SKM-1 (cell line): ENCODE results near the gene LMF2.

Experiments
- DNase-seq: peaks from one replicate; lab custom pipeline; 2025; ENCODE audit not compliant: unreplicated experiment; lab: John Stamatoyannopoulos, UW

The LMF2 gene

DNA sequence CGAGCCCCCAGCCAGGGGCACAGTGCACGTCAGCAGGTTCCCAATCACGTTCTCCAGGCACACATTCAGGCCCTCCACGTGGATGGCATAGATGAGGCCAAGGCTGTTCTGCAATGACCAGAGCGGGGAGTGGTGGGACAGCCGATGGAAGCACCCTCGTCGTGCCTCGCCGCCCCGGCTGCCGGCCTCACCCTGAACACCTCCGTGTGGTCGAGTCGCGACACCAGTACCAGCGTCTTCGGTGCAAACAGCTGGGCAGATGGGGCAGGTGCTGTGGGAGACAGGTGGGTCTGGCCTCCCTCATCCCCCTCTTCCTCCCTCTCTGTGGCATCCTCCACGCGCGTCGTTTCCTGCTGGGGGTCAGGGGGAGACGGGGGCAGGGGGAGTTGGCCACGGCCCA lies 40.2 kb downstream of the LMF2 start:
- DNase-seq = no peak

DNA sequence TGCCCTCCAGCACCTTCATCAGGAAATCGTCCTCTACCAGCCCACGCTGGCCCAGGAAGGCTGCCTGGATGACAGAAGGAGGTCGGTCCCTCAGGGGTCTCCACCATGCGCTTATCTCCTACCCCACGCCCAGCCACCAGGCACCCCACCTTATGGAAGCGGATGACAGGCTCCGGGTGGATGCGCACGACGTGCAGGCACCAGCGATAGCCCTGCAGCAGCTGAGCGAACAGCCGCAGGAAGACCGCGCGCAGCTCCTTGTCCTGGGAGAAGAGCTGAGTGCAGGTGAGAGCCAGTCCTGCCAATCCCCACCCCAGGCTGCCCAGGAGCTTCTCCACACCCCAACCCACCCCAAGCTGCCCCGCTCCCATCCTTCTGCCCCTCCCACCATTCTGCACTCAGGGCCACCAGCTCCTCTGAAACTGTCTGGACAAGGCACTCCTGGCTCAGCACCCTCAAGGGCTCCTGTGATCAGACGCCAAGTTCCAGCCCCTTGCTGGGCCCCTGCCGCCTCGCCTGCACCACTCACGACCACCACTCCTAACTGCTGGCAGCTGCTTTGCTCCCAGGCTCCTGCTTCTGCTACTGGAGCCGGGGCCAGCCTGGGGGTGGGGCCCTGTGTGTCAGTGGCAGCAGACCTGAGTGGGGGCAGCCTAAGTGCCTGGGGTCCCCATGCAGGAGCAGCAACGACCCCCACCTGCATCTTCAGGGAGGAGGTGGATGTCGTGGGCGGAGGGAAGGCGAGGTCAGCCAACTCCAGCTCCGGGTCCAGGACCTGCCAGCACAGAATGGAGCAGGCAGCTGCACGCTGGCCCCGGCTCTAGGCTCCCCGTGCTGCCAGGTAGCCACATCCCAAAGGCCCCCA lies 42.2 kb downstream of the LMF2 start:
- DNase-seq = no peak

DNA sequence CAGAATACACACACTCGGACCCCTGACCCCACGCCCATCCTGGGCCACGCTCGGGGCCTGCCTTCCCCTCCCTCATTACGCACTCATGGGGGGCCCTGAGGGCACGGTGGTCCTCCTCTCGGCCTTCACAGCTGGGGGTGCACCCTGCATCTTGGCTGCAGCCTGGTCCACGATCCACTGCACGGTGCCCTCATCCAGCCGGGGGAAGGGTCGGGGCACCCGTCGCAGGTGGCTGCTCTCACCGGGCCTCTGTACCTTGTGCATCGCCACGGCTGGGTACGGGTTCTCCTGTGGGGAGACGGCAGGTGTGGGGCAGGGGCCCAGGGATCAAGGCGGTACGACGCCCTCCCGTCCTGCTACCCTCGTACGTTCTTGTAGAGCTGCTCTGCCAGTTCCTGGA lies 43.1 kb downstream of the LMF2 start:
- no peak for DNase-seq

DNA sequence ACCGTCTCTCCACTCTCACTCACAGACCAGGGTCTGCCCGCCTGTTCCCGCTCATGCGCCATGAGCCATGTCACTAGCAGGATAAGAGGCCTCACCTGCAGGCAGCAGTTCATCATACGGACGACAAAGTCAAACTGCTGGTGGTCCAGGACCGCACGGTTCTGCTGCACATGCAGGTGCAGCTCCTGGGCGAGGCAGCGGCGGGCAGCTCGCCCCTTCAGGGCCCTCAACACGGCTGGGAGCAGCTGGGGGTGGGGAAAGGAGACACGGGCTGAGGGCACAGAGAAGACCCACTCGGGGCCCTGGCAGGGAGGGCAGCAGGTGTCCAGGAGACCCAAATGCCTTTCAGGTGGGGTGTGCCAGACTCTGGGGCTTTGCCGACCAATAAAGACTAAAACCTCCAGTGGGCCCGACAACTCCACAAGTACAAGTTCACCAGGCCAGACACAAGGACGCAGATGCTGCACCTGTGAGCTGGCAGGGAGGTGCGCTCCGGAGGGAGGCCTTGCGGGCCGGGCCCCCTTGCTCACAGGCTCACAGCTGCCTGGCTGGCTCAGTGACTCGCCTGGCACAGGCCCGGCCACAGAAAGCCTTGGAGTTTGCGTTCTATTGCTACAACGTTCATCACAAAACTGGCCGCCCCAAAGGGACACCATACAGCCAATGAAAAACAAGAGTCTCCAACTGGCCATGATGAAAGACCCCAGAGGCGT lies 44.2 kb downstream of the LMF2 start:
- DNase-seq = no peak

DNA sequence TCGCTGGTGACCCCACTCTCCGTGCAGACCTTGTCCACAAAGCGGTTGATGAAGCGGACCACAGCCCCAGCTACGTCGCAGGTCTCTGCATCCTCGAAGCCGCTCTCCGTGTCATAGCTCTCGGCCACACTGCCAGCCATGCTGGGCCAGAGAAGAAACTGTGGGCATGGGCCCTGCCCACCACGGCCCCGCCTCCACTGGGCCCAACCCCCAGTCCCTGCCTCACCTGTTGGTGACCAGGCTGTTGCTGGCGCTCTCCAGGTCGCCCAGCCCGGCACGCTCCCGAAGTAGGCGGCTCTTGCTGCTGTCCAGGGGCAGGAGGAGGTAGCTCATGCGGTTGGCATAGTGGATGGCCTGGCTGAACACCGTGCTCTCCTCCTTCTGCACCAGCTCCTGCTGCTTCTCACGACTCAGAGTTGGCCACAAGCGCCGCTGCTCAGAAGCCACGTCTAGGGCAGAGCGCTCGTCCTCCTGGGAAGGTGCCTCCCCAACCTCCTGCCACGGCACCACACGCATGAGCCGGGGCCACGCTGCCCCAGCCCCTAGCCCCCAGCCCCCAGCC lies 45.4 kb downstream of the LMF2 start:
- no peak for DNase-seq

DNA sequence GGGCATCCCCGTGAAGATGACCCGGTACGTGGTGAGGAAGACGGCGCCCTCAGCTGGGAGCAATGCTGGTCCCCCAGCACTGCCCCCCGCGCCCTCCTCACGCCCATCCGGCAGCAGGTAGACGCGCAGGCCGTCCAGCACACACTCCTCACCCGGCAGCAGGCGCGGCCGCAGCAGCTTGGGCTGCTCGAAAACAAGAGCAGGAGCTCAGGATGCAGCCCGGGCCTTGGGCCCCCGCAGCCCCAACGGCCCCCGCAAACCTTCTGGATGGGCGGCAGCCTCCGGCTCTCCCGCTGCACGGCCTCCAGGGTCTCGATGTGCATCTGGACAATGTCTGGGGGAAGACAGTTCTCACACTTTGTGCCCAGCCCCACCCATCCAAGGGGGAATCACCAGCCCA lies 46.0 kb downstream of the LMF2 start:
- no peak for DNase-seq

DNA sequence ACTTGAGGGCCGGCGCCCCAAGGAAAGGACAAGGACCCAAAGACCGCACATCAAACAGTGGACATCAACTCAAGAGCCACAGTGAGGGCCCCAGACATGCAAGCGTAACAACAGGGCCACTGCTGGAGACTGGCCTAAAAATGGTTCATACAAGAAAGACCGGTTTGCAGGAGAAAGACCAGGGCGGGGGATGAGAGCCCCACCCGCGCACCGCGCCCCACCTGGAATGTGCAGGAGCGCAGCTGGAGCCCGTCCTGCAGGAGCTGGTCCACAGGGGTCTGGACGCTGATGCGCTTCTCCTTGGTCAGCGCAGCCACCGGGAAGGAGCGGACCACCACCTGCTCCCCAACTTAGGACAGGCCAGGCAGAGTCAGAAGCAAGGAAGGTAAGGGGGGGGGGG lies 46.6 kb downstream of the LMF2 start:
- no peak for DNase-seq

DNA sequence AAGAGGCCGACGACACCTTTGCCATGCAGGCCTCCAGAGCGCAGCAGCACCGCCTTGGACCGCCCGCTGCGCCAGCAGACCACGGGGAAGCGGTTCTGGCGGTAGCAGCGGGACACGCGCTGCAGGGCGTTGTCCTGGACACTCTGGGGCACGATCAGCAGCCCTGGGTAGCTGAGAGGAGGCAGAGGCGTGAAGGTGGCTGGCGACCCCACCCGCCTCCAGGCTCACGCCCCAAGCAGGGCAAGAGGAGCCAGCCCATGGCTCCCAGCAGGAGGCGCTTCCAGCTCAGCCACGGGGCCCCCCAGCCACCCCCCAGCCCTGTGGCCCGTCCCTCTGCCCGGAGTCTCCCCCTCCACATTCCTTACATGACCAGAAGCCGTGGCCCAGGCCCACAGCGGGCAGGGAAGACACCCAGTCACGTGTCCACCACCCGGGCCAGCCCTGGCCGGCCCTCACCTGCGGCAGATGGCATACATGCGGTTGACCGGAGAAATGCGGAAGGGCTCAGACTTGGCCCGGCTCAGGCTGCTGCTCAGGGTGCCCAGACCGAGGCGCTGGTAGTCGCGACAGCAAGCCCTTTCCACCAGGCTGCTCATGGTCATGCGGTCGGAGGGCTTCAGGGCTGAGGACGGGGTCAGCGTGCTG lies 47.9 kb downstream of the LMF2 start:
- no peak for DNase-seq

DNA sequence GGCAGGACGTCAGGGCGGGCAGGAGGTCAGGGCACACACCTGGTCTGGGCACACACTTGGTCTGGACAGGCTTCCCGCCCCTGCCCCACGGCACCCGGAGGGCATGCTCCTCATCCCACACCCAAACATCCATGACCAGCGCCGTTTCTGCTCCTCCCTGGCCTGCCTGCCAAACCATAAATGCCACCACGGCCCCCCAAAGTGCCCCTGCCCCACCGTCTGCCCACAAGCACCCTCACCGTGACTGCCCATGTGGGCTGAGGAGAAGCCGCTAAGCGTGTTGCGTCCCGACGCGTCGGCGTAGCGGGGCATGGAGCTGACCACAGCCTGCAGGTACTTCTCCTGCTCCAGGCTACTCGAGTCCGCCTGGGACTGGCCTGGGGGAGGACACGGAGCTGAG lies 48.5 kb downstream of the LMF2 start:
- DNase-seq = no peak

DNA sequence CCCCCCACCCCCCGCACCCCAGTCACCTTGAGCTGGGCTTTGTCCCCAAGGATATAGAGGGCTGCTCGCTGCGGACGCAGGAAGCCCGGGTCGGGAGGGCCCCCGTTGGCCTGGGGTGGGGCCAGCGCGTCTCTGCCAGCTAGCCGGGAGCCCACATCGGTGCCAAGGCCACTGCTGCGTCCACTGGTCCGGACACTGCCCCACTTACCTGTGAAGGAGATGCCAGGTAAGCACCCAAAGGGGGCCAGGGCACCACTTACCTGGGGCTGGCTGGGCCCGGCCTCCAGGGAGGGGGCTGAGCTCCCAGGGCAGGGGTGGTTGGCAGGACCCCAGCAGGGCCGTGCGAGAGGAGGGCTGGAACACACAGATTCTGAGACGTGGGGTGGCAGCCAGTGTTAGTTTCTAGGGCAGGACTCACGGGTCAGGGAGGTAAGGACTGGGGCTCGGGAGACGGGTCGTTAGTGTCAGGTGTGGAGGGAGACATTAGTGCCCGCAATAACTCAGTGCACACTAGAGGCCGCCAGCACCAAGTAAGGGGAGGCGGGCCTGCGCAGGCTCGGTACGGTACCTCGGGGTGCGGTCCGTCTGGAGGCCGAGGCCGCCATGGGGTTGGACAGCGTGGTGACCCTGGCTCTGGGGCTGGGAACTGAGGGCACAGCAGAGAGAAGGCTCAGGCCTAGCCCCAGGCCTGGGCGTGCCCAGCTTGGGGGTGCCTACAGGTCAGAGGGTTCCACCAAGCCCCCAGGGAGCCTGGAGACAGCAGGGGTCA lies 50.9 kb downstream of the LMF2 start:
- no peak for DNase-seq

DNA sequence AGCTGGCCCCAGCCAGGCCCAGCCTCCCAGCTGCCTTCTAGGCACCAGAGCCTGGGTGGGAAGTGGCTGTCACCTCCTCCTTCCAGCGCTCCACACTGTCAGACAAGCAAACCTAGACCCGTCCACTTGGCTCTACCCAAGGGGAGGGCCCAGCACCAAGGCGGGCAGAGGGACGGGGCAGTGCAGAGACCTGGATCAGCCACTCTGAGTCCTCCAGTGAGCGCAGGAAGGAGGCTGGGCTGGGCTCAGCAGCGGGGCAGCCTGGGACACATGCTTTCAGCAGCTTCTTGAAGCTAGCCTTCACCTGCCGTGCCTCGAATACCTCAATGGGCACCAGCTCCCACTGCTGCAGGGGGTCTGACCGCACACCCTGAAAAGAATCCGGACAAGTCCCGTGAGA lies 51.5 kb downstream of the LMF2 start:
- DNase-seq = no peak

DNA sequence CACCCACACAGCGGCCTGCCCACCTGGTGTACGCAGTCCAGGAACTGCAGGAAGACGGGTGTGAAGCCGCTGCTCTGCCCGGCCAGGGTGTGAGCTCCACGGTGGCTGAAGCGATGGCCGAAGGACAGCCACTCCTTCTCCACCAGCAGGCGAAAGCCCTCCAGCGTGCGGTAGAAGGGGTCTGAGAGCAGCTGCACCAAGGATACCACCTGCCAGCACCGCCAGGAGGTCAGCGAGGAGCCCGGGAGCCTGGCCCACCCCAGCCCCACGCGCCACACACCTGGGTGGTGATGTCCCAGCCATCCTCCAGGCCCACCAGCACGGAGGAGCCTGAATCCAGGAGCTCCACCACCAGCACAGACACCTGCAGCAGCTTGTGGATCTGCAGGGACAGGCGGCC lies 52.3 kb downstream of the LMF2 start:
- DNase-seq = no peak

DNA sequence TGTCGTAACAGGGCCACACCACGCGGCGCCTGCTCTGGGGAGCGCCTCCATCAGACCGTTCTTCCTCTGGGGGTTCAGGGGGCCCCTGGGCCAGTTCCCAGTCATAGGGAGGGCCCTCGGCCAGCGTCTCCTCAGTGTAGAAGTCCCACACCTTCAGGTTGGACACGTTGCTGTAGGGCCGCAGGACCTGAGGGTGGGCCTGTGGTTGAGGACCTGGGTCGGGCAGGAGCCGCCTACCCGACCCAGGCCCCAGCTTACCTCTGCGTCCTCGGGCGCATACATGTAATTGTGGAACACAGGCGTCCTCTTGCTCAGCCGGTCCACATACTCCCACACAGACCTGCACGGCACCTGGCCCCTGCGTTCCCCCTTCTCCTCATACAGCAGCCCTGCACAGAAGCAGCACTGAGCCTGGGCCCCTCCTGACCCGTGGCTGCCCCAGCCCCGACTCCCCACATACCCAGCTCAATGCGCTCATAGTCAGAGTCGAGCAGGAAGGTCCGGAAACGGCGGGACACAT lies 52.9 kb downstream of the LMF2 start:
- no peak for DNase-seq
